GM18907 (cell line): ENCODE results near the gene AHNAK2.

Experiments used
- ATAC-seq: cut with Tn5 transposase; IDR thresholded peaks from one replicate; pipeline ENCODE4 v1.9.1; 2021; ENCODE audit warnings: mild to moderate bottlenecking, moderate library complexity; ENCODE audit not compliant: unreplicated experiment

The AHNAK2 gene

GRCh38 chr14:104887623-104888488 is 90.3 kb downstream of the AHNAK2 start:
- ATAC-seq: no peak
